GM23338 (cell line): ENCODE measurements around the gene EHD3. TPM values are rescaled to one million over a fixed set of nuclear protein-coding genes. Genes with fewer than 3 reads are reported as not detected.

Experiments
- ATAC-seq: fragments of 200-7000 bp; cut with Tn5 transposase; 3 replicates; pipeline ENCODE4 v1.9.1; 2020
- DNase-seq: peaks from one replicate; pipeline ENCODE4 v3.0.0-alpha.2; 2015; ENCODE audit warnings: low spot score
- H2AFZ ChIP-seq: fragments of 200-600 bp; sonication (generic); 2 replicates; pipeline ENCODE4 v1.8.0; 2016; ENCODE audit warnings: antibody characterized with exemption, mild to moderate bottlenecking, moderate library complexity
- H3F3A ChIP-seq: fragments of 200-600 bp; sonication (generic); replicated peaks from 2 replicates; pipeline ENCODE4 v1.8.0; 2017; ENCODE audit warnings: antibody characterized with exemption, mixed run types, low read depth
- H3K27ac ChIP-seq: fragments of 200-600 bp; sonication (generic); 2 replicates; pipeline ENCODE4 v1.6.1; 2016; ENCODE audit warnings: low read depth
- H3K27me3 ChIP-seq: fragments of 200-600 bp; sonication (generic); 2 replicates; pipeline ENCODE4 v1.8.0; 2016; ENCODE audit warnings: mild to moderate bottlenecking, mixed run types, moderate library complexity; ENCODE audit not compliant: insufficient read depth
- H3K36me3 ChIP-seq: fragments of 200-600 bp; sonication (generic); 2 replicates; pipeline ENCODE4 v1.8.0; 2016; ENCODE audit warnings: mild to moderate bottlenecking; ENCODE audit not compliant: insufficient read depth
- H3K4me1 ChIP-seq: fragments of 200-600 bp; sonication (generic); 2 replicates; pipeline ENCODE4 v1.8.0; 2016; ENCODE audit warnings: mild to moderate bottlenecking, moderate library complexity; ENCODE audit not compliant: insufficient read depth
- H3K4me2 ChIP-seq: fragments of 200-600 bp; sonication (generic); 2 replicates; pipeline ENCODE4 v1.7.1; 2017; ENCODE audit warnings: mixed run types
- H3K4me3 ChIP-seq: fragments of 200-600 bp; sonication (generic); 2 replicates; pipeline ENCODE4 v1.6.1; 2016; ENCODE audit warnings: mixed run types
- H3K79me2 ChIP-seq: fragments of 200-600 bp; sonication (generic); replicated peaks from 2 replicates; pipeline ENCODE4 v1.8.0; 2017; ENCODE audit warnings: mild to moderate bottlenecking; ENCODE audit not compliant: insufficient read depth
- H3K9me2 ChIP-seq: fragments of 200-600 bp; sonication (generic); 2 replicates; pipeline ENCODE4 v1.8.0; 2017; ENCODE audit not compliant: insufficient read depth
- H4K20me1 ChIP-seq: fragments of 200-600 bp; sonication (generic); replicated peaks from 2 replicates; pipeline ENCODE4 v1.8.0; 2017; ENCODE audit warnings: mild to moderate bottlenecking; ENCODE audit not compliant: insufficient read depth
- H3K27ac Mint-ChIP-seq: 2 replicates; pipeline ENCODE4 v1.8.0; 2020; ENCODE audit warnings: inconsistent platforms, mild to moderate bottlenecking, moderate library complexity, mixed read lengths
- H3K27me3 Mint-ChIP-seq: 3 replicates; pipeline ENCODE4 v1.8.0; 2022; ENCODE audit warnings: low read depth, mild to moderate bottlenecking, moderate library complexity, mixed read lengths, inconsistent platforms; ENCODE audit not compliant: insufficient read depth, poor library complexity
- H3K36me3 Mint-ChIP-seq: 3 replicates; pipeline ENCODE4 v1.8.0; 2021; ENCODE audit warnings: low read depth, mild to moderate bottlenecking, inconsistent platforms, moderate library complexity, mixed read lengths
- H3K4me1 Mint-ChIP-seq: 3 replicates; pipeline ENCODE4 v1.8.0; 2020; ENCODE audit warnings: mild to moderate bottlenecking, inconsistent platforms, mixed read lengths
- H3K4me3 Mint-ChIP-seq: 3 replicates; pipeline ENCODE4 v1.8.0; 2021; ENCODE audit warnings: moderate library complexity, mild to moderate bottlenecking, inconsistent platforms, mixed read lengths
- H3K9me3 Mint-ChIP-seq: 3 replicates; pipeline ENCODE4 v1.8.0; 2020; ENCODE audit warnings: moderate library complexity, mild to moderate bottlenecking, inconsistent platforms, mixed read lengths
- ETS1 ChIP-seq: IDR thresholded peaks from 2 replicates; pipeline ENCODE4 v1.6.1; 2016; ENCODE audit warnings: antibody characterized with exemption
- EZH2phosphoT487 ChIP-seq: fragments of 200-600 bp; sonication (generic); IDR thresholded peaks from one replicate; pipeline ENCODE4 v1.8.1; 2018; ENCODE audit warnings: antibody characterized with exemption; ENCODE audit not compliant: unreplicated experiment
- POLR2AphosphoS5 ChIP-seq: IDR thresholded peaks from 2 replicates; pipeline ENCODE4 v1.6.1; 2016; ENCODE audit warnings: antibody characterized with exemption, low read depth
- ZNF462 ChIP-seq: fragments of 250-450 bp; sonication (Bioruptor Pico); IDR thresholded peaks from 2 replicates; pipeline ENCODE4 v1.5.0; 2020; ENCODE audit warnings: mild to moderate bottlenecking, moderate library complexity
- polyA plus RNA-seq: library from polyadenylated mRNA; unstranded; fragments of >200 nt; fragmentation: Nextera tagmentation; extraction: Ambion mirVana; gene quantifications from 2 replicates; pipeline ENCODE4 v1.2.1, GENCODE V29; 2016
- total RNA-seq: library from RNA; depleted of rRNA; stranded (reverse); fragments of >200 nt; shearing (Covaris generic); gene quantifications from 2 replicates; pipeline ENCODE4 v1.2.3, GENCODE V29; 2014

The EHD3 gene
- total and polyA plus RNA-seq, 2 experiments from 2014 or later, result 3.3 to 12.6 TPM

- H3K4me1 Mint-ChIP-seq, result peaks cover 43% of the 10 kb centered on the region
- ATAC-seq (peak; percentile 69), DNase-seq (peak; percentile 56)
- Histone ChIP-seq H3K36me3 (no peaks in the 10 kb centered on the region), H4K20me1 (no peaks in the 10 kb centered on the region), H3K4me3 (no peak overlapping the region), H3K4me2 (no peak overlapping the region), H3K27me3 (no peaks in the 10 kb centered on the region), H3K9me2 (no peaks in the 10 kb centered on the region), H3K79me2 (no peaks in the 10 kb centered on the region), H3F3A (no peaks in the 10 kb centered on the region), H3K27ac (no peak overlapping the region), H3K4me1 (peaks cover 24% of the 10 kb centered on the region), H2AFZ (no peak overlapping the region)
- H3K27ac Mint-ChIP-seq, result peak overlapping the region; percentile 64; the same call in 1 of the 2 replicates
- no peak overlapping the region for H3K4me3 Mint-ChIP-seq
- H3K27me3 Mint-ChIP-seq, result peaks cover 6% of the 10 kb centered on the region
- H3K36me3 Mint-ChIP-seq, result peaks cover 8% of the 10 kb centered on the region
- H3K9me3 Mint-ChIP-seq, result no peaks in the 10 kb centered on the region
- TF ChIP-seq ETS1, result peak; percentile 54; the same call in 1 of the 2 replicates
- TF ChIP-seq ZNF462 (CRISPR knock-in tag), result no peak
- no peak for TF ChIP-seq POLR2AphosphoS5
- no peak for TF ChIP-seq EZH2phosphoT487
These were observed 37.9 kb downstream of the EHD3 start for GRCh38 chr2:31271851-31272267.
